T-helper 2 cell treated with Interferon-gamma antibody and Interleukin-4, amounts not matched to agents 5 μg/mL and 100 μg/mL, for 36 hours (primary cell): ENCODE results near the gene SMIM1.
"Not testable (repeated sequence)": the region's sequence is repeated elsewhere in the genome, so short reads cannot be mapped to it uniquely, and the experiment has no call there.

Experiments
- DNase-seq: peaks from one replicate; pipeline ENCODE4 v3.0.0; 2021; ENCODE audit warnings: low spot score
- H3K27ac Mint-ChIP-seq: one replicate; pipeline ENCODE4 v1.8.0; 2021; ENCODE audit warnings: mild to moderate bottlenecking, mixed read lengths
- H3K27me3 Mint-ChIP-seq: one replicate; pipeline ENCODE4 v1.8.0; 2021; ENCODE audit warnings: low read depth, mixed read lengths
- H3K36me3 Mint-ChIP-seq: one replicate; pipeline ENCODE4 v1.8.0; 2021; ENCODE audit warnings: low read depth, mixed read lengths
- H3K4me1 Mint-ChIP-seq: one replicate; pipeline ENCODE4 v1.8.0; 2021; ENCODE audit warnings: low read depth, mixed read lengths
- H3K4me3 Mint-ChIP-seq: one replicate; pipeline ENCODE4 v1.8.0; 2022; ENCODE audit warnings: mild to moderate bottlenecking, moderate library complexity, mixed read lengths
- H3K9me3 Mint-ChIP-seq: one replicate; pipeline ENCODE4 v1.8.0; 2021; ENCODE audit warnings: mixed read lengths

The SMIM1 gene, protein sequence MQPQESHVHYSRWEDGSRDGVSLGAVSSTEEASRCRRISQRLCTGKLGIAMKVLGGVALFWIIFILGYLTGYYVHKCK

GRCh38 chr1:3772715-3773571, at the start of gene SMIM1:
Gene SMIM1, plus strand, starts transcription at chr1:3772749. Its CDS starts 2,625 bp downstream, at chr1:3775374.
- no peaks in the 10 kb centered on the region for H3K4me1 Mint-ChIP-seq
- H3K4me3 Mint-ChIP-seq = peak within 1 kb of the TSS; percentile 57
- no peaks in the 10 kb centered on the region for H3K9me3 Mint-ChIP-seq
- no peaks in the 10 kb centered on the region for H3K27me3 Mint-ChIP-seq
- no peaks in the 10 kb centered on the region for H3K36me3 Mint-ChIP-seq
- DNase-seq = no peak
- no peak within 1 kb of the TSS for H3K27ac Mint-ChIP-seq

DNA sequence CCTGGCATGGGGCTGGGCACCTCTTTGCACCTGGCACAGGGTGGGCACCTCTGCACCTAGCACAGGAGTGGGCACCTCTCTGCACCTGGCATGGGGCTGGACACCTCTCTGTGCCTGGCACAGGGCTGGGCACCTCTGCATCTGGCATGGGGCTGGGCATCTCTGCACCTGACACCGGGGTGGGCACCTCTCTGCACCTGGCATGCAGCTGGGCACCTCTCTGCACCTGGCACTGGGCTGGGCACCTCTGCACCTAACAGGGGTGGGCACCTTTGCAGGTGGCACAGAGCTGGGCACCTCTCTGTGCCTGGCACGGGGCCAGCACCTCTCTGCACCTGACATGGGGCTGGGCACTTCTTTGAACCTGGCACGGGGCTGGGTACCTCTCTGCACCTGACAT, 49.7 kb upstream of the SMIM1 start:
- Mint-ChIP-seq H3K4me1 (peaks cover 3% of the 10 kb centered on the region), H3K4me3 (no peak overlapping the region), H3K27me3 (no peaks in the 10 kb centered on the region), H3K27ac (no peak overlapping the region), H3K9me3 (no peaks in the 10 kb centered on the region), H3K36me3 (no peaks in the 10 kb centered on the region)
- DNase-seq = no peak

DNA sequence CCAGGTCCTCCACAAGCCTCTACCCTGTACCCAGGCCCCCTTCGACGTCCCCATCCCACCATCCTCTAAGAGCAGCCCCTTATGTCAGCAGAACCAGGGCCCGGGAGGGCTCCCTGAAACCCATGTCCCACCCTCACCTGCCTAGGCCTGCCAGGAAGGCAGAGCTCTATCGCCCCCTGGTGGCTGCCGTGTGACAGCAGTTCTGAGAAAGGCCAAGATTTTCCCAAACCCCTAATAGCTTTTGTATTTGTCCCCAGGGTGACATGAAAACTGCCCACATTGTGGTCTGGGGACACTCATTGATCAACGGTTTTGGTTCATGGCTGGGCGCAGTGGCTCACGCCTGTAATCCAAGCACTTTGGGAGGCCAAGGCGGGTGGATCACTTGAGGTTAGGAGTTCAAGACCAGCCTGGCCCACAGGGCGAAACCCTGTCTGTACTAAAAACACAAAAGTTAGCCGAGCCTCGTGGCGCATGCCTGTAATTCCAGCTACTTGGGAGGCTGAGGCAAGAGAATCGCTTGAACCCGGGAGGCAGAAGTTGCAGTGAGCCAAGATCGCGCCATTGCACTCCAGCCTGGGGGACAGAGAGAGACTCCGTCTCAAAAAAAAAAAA, 48.0 kb upstream of the SMIM1 start:
- peak overlapping the region; percentile 41 for H3K27ac Mint-ChIP-seq
- not testable (repeated sequence) for H3K9me3 Mint-ChIP-seq, H3K36me3 Mint-ChIP-seq, H3K4me3 Mint-ChIP-seq, H3K4me1 Mint-ChIP-seq, H3K27me3 Mint-ChIP-seq
- peak; percentile 60 for DNase-seq

DNA sequence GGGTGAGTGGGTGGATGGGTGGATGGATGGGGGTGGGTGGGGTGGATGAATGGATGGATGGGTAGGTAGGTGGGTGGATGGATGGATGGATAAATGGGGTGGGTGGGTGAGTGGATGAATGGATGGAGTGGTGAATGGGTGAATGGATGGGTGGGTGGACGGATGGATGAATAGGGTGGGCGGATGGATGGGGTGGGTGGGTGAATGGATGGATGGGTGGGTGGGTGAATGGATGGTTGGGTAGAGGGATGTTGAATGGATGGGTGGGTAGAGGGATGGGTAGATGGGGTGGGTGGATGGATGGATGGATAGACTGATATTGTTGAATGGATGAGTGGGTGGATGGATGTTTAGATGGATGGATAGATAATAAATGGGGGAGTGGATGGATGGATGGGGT, 47.2 kb upstream of the SMIM1 start:
- Mint-ChIP-seq H3K4me3 (no peak overlapping the region), H3K27ac (no peak overlapping the region), H3K9me3 (no peaks in the 10 kb centered on the region), H3K4me1 (peaks cover 3% of the 10 kb centered on the region), H3K27me3 (no peaks in the 10 kb centered on the region), H3K36me3 (no peaks in the 10 kb centered on the region)
- no peak for DNase-seq

- no peak for DNase-seq
- Mint-ChIP-seq H3K4me3 (no peak overlapping the region), H3K27me3 (no peaks in the 10 kb centered on the region), H3K9me3 (no peaks in the 10 kb centered on the region), H3K27ac (no peak overlapping the region), H3K36me3 (no peaks in the 10 kb centered on the region), H3K4me1 (peaks cover 2% of the 10 kb centered on the region)
These were observed 45.3 kb upstream of the SMIM1 start for GRCh38 chr1:3727042-3727824.

DNA sequence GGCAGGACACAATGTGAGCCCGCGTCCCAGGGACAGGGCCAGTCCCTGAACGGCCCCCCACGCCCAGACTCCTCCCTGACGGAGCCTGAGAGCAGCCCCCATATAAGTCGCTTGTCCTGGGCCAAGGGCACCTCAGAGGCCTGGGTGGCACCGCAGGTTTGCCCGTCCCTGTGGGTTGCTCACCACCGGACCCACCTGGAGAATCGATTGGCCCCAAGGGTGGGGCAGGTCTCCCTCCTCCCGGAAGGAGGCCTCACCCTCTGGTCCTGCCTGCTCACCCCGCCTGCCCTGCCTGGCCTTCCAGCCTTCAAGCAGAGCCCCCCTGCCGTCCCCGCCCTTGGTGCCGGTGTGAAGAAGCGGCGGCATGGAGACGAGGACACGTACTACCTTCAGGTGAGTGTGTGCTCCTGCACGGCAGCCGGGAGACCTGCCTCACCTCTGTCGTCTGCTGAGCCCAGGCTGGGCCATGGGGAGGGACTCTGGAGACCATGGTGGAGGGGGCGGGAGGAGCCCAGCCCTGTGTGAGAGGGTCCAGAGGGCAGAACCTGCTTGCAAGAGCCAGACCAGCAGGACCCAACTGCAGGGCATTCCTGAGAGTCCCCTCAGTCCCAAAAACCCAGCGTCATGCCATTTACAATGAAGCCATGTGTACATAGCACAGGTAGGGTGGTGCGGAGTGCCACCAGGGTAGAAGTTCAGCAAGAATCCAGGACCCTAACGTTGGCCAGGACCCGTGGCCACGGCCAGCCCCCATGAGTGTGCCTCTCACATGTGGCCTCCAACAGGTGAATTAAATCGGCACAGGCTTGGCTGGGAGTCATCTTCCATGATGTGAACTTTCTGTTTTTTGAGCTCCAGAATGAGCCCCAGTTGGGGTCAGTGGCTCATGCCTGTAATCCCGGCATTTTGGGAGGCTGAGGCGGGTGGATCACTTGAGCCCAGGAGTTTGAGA, 44.4 kb upstream of the SMIM1 start:
- no peak overlapping the region for H3K27ac Mint-ChIP-seq
- H3K36me3 Mint-ChIP-seq = no peaks in the 10 kb centered on the region
- H3K4me3 Mint-ChIP-seq = no peak overlapping the region
- H3K27me3 Mint-ChIP-seq = no peaks in the 10 kb centered on the region
- no peaks in the 10 kb centered on the region for H3K9me3 Mint-ChIP-seq
- no peak for DNase-seq
- H3K4me1 Mint-ChIP-seq = peaks cover 2% of the 10 kb centered on the region

DNA sequence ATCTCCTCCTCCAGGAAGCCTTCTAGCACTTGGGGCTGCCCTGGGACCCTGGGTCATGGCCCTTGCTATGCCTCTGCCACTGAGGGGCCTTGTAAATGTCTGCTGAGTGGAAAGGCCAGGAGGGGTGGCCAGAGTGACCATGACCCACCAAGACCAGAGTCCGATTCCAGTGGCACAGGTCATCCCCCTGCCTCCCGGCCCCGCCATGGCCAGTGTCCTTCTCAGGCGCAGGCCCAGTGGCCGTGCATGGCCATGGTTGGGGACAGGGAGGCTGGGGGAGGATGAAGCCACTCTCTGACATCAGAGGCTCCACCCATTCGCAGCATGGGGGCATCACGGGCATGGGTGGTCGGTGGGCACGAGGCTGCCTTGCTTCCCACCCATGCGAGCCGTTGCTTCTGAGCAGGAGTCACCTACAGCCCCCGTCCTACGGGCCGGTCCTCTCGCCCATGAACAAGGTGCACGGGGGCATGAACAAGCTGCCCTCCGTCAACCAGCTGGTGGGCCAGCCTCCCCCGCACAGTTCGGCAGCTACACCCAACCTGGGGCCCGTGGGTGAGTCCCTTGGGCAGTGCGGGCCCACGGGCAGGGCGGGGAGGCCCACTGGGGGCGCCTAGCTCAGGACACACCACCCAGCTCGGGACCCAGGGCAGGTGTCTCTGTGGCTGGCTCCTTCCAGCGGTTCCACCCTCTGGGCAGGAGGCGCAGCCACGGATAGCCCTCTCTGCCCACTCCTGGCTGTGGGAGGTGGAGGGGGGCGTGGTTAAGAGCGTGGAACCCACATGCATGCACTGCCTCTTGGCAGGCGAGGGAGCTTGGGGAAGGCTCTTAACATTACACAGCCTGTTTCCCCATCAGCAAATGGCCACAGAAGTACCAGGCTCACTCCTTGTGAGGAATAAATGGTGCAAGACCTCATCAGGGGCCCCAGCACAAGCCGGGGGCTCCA, 42.7 kb upstream of the SMIM1 start:
- H3K27ac Mint-ChIP-seq = no peak overlapping the region
- no peaks in the 10 kb centered on the region for H3K4me1 Mint-ChIP-seq

DNA sequence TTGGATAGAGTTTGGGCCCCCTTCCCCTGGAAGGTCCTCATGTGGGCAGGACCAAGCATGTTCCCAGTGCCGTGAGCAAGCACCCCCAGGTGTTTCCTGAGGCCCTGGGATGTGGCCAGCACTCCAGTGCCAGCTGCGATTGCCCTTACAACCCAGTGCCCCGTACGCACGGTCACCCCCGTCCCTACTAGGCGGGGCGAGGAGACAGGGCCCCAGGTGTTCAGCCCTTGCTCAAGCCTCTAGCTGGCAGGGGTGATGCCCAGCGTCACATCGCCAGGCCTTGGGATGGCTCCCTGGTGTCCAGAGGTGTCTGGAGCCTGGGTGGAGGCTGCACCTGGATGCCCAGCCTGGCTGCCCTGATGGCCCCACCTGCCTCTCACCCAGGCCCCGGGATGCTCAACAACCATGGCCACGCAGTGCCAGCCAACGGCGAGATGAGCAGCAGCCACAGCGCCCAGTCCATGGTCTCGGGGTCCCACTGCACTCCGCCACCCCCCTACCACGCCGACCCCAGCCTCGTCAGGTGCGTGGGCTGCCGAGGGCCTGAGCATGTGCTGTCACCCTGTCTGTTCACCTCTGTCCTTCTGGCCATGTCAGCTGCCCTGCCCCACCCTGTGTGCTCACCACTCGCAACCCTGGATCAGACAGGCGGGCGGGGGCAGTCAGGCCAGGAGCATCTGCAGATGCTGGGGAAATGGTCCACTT, 41.9 kb upstream of the SMIM1 start:
- no peak overlapping the region for H3K27ac Mint-ChIP-seq

More for the DNA sequence above, 42.7 kb upstream of the SMIM1 start:
- no peaks in the 10 kb centered on the region for H3K27me3 Mint-ChIP-seq
- no peak for DNase-seq
- H3K36me3 Mint-ChIP-seq = no peaks in the 10 kb centered on the region
- no peak overlapping the region for H3K4me3 Mint-ChIP-seq
- no peaks in the 10 kb centered on the region for H3K9me3 Mint-ChIP-seq

DNA sequence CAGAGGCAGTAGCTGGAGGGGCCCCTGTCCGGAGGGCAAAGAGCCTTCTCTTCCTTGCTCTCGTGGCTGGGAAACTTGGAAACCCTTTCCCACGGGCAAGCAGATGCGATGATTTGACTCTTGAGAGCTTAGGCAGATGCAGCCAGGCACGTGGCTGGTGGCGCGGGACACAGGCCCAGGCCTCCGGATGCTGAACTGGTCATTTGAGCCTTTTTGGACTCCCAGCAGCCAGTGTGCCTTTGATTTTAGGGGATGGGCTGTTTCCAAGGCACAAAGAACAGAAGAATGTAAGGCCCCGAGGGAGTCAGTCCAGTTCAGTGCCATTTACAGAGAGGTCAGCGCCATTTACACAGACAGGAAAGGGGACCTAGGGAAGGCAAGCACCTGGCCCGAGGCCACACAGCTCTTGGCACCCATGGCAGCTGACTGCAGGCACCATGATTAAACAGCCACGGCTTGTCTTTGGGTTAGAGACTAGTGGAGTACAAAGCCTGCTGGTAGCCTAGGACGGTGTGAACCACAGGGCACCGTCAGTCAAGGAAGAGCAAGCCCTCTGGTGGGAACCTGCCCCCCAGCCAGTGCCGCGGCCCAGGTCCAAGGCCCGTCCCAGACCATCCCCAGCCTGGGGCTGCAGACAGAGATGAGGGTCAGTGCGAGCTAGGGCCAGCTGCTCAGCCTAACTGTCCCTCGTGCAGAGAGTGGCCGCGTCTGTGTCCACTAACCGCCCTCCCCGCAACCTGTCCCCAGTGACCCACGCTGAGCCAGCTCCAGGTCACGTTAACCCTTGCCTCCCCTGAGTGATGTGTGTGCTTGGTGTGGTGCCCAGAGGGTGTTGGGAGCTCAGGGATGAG, 40.7 kb upstream of the SMIM1 start:
- Mint-ChIP-seq H3K27me3 (no peaks in the 10 kb centered on the region), H3K27ac (no peak overlapping the region), H3K4me3 (no peak overlapping the region), H3K9me3 (no peaks in the 10 kb centered on the region), H3K4me1 (peaks cover 1% of the 10 kb centered on the region), H3K36me3 (no peaks in the 10 kb centered on the region)
- no peak for DNase-seq

More for the DNA sequence above, 41.9 kb upstream of the SMIM1 start:
- Mint-ChIP-seq H3K4me1 (no peaks in the 10 kb centered on the region), H3K4me3 (no peak overlapping the region), H3K27me3 (no peaks in the 10 kb centered on the region), H3K9me3 (no peaks in the 10 kb centered on the region), H3K36me3 (no peaks in the 10 kb centered on the region)
- no peak for DNase-seq

- H3K27me3 Mint-ChIP-seq = no peaks in the 10 kb centered on the region
- H3K4me1 Mint-ChIP-seq = peaks cover 1% of the 10 kb centered on the region
- H3K9me3 Mint-ChIP-seq = no peaks in the 10 kb centered on the region
- H3K27ac Mint-ChIP-seq = no peak overlapping the region
- no peak for DNase-seq
- no peaks in the 10 kb centered on the region for H3K36me3 Mint-ChIP-seq
- no peak overlapping the region for H3K4me3 Mint-ChIP-seq
These were observed 40.0 kb upstream of the SMIM1 start for GRCh38 chr1:3732434-3733093.
